Common myeloid progenitor, CD34-positive (primary cell): ENCODE measurements around the gene P2RY6.

ENCODE experiments used
- CTCF ChIA-PET: fragments of 350-600 bp; sonication (Branson Sonifier 250); formaldehyde crosslinking; loops from one replicate; lab custom pipeline; 2021; ENCODE audit warnings: antibody characterized with exemption; lab: Charles Lee
- POLR2A ChIA-PET: fragments of 350-600 bp; sonication (Branson Sonifier 250); formaldehyde crosslinking; loops from one replicate; lab custom pipeline; 2021; ENCODE audit warnings: antibody characterized with exemption; lab: Charles Lee
- DNase-seq, 3 donors: peaks; one replicate each; pipeline versions ENCODE4 v3.0.0 to v3.0.0-alpha.2; 2013
- H3K27ac ChIP-seq, 2 experiments: 1 replicate in 1 of 2; 2 replicates in 1 of 2; pipeline ENCODE4 v1.7.0; 2013; ENCODE audit warnings: inconsistent platforms in 2 of 2, low read length in 2 of 2, mild to moderate bottlenecking in 2 of 2, low read depth in 1 of 2, moderate library complexity in 1 of 2; ENCODE audit not compliant: severe bottlenecking in 2 of 2, insufficient read depth in 1 of 2, poor library complexity in 1 of 2
- H3K27me3 ChIP-seq, 5 experiments: replicated peaks in 2 of 5; 1 replicate in 3 of 5; 2 replicates in 2 of 5; pipeline versions ENCODE4 v1.6.1 to v1.7.0; 2013; ENCODE audit warnings: low read length in 4 of 5, mild to moderate bottlenecking in 2 of 5, moderate library complexity in 2 of 5, inconsistent platforms in 1 of 5; ENCODE audit not compliant: insufficient read depth in 5 of 5, control insufficient read depth in 4 of 5
- H3K36me3 ChIP-seq, 4 experiments: 1 replicate in 2 of 4; 2 replicates in 2 of 4; pipeline versions ENCODE4 v1.6.1 to v1.7.0; 2013; ENCODE audit warnings: low read length in 3 of 4, control low read depth in 1 of 4, mild to moderate bottlenecking in 1 of 4; ENCODE audit not compliant: control insufficient read depth in 4 of 4, insufficient read depth in 4 of 4
- H3K4me1 ChIP-seq, 4 experiments: 1 replicate in 3 of 4; 2 replicates in 1 of 4; pipeline versions ENCODE4 v1.6.1 to v1.7.1; 2013; ENCODE audit warnings: low read length in 3 of 4, mild to moderate bottlenecking in 3 of 4, control low read depth in 1 of 4, inconsistent platforms in 1 of 4, moderate library complexity in 1 of 4; ENCODE audit not compliant: control insufficient read depth in 4 of 4, insufficient read depth in 4 of 4; ENCODE audit errors: control extremely low read depth in 1 of 4
- H3K4me3 ChIP-seq, 7 experiments: 1 replicate in 4 of 7; 2 replicates in 3 of 7; pipeline versions ENCODE4 v1.5.1 to v1.7.0; 2013; ENCODE audit warnings: mild to moderate bottlenecking in 7 of 7, low read length in 6 of 7, moderate library complexity in 6 of 7, inconsistent platforms in 2 of 7, low read depth in 2 of 7, control low read depth in 1 of 7; ENCODE audit not compliant: insufficient read depth in 4 of 7, control insufficient read depth in 1 of 7; ENCODE audit errors: extremely low read depth in 1 of 7
- H3K9me3 ChIP-seq, 5 experiments: 1 replicate in 4 of 5; 2 replicates in 1 of 5; pipeline versions ENCODE4 v1.6.1 to v1.7.1; 2013; ENCODE audit warnings: low read length in 4 of 5, mild to moderate bottlenecking in 2 of 5, inconsistent platforms in 1 of 5, low read depth in 1 of 5, moderate library complexity in 1 of 5; ENCODE audit not compliant: control insufficient read depth in 4 of 5, insufficient read depth in 2 of 5; ENCODE audit errors: control extremely low read depth in 1 of 5
- WGBS: methylation state at CpG from one replicate; pipeline ENCODE4 v1.1.5; 2013; ENCODE audit not compliant: insufficient coverage; 5-methylcytosine and 5-hydroxymethylcytosine counted together

Gene P2RY6

DNA sequence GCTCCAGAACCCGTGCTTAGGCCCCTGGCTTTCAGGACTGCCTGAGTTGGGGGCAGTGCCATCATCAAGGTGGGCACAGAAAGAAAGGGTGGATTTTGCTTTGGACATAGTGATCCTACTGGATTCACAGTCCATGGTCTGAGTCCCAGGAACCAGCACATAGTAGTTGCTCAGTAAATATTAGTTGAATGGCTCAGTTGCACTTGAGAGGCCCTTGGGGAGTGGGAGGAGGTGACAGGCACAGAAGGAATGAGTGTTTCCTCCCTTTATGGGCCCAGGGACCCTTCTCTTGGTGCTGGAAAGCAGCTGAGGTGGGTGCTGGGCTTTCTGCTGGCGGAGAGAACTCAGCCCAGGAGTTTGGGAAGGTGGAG is 52.5 kb downstream of the P2RY6 start:
- Histone ChIP-seq H3K36me3 (peaks cover 4 to 15% (median 7%) of the 10 kb centered on the region in 4 experiments), H3K27me3 (no peaks in the 10 kb centered on the region), H3K9me3 (no peaks in the 10 kb centered on the region), H3K4me1 (peaks cover 16 to 80% (median 77%) of the 10 kb centered on the region in 4 experiments), H3K4me3 (no peak overlapping the region), H3K27ac (peak overlapping the region in 1 of 2 experiments; percentile 46)
- CTCF ChIA-PET = interaction anchor here (0.8 to 20.9 kb wide), 3 partner anchors 14 to 139 kb away, joined by 4 to 371 read pairs (median 323); partner anchors contain the start of gene ARHGEF17
- no peak for DNase-seq
- 100% methylated on average over 2 of the region's 2 CpGs for WGBS
- POLR2A ChIA-PET = interaction anchor here (6.3 kb wide), 1 partner anchor 17 kb away, joined by 56 read pairs; the partner anchor contains the start of gene ARHGEF17

DNA sequence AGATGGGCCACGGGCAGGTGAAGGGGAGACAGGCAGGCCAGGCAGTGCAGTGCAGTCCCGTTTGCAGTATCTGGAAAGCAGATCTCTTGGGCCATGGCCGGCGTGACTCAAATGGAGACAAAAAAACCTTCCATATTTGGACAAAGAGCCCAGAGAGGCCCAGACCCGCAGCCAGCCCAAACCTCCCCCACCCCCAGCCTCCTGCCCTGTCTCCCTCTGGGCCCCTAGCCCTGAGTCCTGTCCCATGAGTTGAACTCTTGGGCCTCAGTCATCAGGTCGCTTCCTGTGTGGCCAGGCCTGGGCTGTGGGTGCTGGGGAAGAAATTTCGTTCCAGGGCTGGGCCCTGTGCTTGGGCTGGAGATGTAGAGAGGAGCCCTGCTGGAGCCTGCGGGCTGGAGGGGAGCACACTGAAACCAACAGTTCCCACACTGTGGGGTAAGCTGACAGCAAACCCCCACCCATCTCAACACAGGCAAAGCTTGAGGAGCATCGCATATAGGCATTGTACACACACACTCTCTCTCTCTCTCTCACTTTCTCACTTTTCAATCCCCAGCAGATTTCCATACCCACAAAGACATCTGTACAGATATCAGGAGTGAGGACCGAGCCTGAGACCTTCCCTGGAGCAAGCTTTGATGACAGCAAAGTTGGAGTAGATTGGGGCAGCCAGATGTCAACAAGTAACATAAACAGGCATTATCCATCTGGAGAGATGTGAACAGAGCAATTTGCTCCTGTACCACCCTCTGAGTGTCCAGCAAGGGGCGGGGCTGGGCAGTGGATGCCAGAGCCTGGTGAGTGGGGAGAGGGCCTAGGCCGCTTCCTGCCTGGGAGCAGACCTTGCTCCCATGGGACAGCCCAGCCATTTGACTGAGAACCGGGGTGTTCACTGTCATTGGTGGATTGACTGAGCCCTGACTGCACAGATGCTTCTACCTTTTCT is 53.2 kb downstream of the P2RY6 start:
- H3K27ac ChIP-seq = peak overlapping the region in 1 of 2 experiments; percentile 46
- peaks cover 4 to 15% (median 7%) of the 10 kb centered on the region in 4 experiments for H3K36me3 ChIP-seq
- no peaks in the 10 kb centered on the region for H3K9me3 ChIP-seq
- ChIA-PET POLR2A (interaction anchor here (1.1 kb wide), 1 partner anchor 8 kb away, joined by 4 read pairs; no protein-coding TSS in a partner anchor), CTCF (interaction anchor here (1.0 to 20.9 kb wide), 5 partner anchors 9 to 35 kb away, joined by 3 to 371 read pairs (median 29); partner anchors contain the start of gene ARHGEF17)
- DNase-seq = no peak
- WGBS = 90% methylated on average over 9 of the region's 13 CpGs
- no peak overlapping the region for H3K4me3 ChIP-seq
- no peaks in the 10 kb centered on the region for H3K27me3 ChIP-seq
- peaks cover 16 to 80% (median 73%) of the 10 kb centered on the region in 4 experiments for H3K4me1 ChIP-seq

DNA sequence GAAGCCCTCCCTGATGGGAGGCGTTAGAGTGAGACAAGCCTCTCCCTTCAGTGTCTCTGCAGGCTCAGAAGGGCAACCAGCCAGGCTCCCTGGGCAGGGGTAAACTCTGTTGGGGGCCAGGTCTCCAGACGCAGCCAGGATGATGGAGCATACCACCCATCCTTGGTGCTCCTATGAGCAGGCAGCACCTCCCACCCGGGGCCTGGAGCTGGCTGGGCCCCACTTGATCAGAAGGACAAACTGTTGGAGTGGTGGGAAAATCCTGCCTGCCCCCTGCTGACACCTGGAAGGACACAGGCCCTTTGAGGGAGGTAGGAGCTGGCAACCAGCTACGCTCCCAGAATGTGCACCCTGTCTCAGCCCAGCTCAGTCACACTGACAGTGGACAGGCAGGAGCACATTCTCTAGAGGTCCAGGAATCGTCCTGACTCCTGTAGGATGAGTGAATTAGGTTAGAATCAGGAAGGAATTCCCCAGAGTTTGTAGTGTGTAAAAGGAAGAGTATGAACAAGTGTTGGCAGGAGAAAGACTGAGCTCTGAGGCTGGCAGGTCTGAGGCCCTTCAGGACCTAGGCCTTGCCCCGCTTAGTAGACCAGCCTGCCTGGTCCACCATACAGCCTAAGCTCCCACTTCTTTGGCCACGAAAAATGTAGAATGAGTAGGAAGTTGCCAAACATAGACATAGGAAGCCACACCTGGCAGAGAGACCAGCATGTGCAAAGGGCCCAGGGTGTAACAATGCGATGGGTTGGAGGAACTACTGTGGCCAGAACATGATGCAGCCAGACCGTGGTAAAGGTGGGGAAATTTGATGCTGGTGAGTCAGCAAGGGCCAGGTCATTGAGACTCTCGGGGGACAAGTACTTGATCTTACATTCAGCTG is 55.0 kb downstream of the P2RY6 start:
- 74% methylated on average over 8 of the region's 10 CpGs for WGBS
- Histone ChIP-seq H3K4me1 (peaks cover 7 to 78% (median 68%) of the 10 kb centered on the region in 4 experiments), H3K9me3 (no peaks in the 10 kb centered on the region), H3K27ac (peak overlapping the region in 1 of 2 experiments; percentile 8), H3K36me3 (peaks cover 4 to 15% (median 7%) of the 10 kb centered on the region in 4 experiments), H3K4me3 (no peak overlapping the region), H3K27me3 (no peaks in the 10 kb centered on the region)
- peak in 2 of 3 donors; percentile 53 to 59 for DNase-seq
- CTCF ChIA-PET = interaction anchor here (0.9 to 17.1 kb wide), 11 partner anchors 8 to 35 kb away, joined by 3 to 323 read pairs (median 4); partner anchors contain the start of gene ARHGEF17
- POLR2A ChIA-PET = interaction anchor here (1.1 to 3.3 kb wide), 2 partner anchors 10 to 18 kb away, joined by 4 to 11 read pairs; partner anchors contain the start of gene ARHGEF17

DNA sequence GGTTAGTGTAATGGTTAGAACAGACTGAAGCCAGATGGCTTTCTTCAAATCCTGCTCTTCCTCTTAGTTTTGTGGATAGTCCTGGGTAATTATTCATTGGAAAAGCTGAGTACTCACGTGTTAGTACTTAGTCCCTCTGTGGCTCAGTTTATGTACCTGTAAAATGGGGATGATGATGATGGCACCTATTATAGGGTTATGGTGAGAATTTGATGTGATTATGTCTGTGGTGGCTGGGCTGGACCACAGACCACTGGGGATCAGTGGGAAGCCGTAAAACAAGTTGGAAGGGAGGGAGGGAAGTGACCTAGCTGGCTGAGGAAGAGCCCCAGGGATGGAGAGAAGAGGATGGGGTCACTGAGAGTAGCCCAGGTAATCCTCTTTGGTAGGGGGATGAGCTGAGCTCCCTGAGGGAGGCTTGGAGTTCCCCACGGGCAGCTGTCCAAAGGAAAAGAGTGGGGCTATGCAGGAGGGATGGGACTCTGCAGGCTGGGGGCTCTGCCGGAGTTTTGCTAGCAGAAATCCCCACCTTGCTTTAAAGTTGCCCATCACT is 55.8 kb downstream of the P2RY6 start:
- H3K36me3 ChIP-seq = peaks cover 4 to 15% (median 7%) of the 10 kb centered on the region in 4 experiments
- no peaks in the 10 kb centered on the region for H3K27me3 ChIP-seq
- ChIA-PET CTCF (interaction anchor here (0.5 to 17.1 kb wide), 10 partner anchors 8 to 33 kb away, joined by 3 to 323 read pairs (median 4); partner anchors contain the start of gene ARHGEF17), POLR2A (interaction anchor here (3.3 kb wide), 1 partner anchor 19 kb away, joined by 11 read pairs; the partner anchor contains the start of gene ARHGEF17)
- H3K9me3 ChIP-seq = no peaks in the 10 kb centered on the region
- no peak overlapping the region for H3K4me3 ChIP-seq
- H3K4me1 ChIP-seq = peaks cover 3 to 76% (median 66%) of the 10 kb centered on the region in 4 experiments
- 78% methylated on average over 3 of the region's 4 CpGs for WGBS
- peak overlapping the region in 1 of 2 experiments; percentile 8 for H3K27ac ChIP-seq
- no peak for DNase-seq

DNA sequence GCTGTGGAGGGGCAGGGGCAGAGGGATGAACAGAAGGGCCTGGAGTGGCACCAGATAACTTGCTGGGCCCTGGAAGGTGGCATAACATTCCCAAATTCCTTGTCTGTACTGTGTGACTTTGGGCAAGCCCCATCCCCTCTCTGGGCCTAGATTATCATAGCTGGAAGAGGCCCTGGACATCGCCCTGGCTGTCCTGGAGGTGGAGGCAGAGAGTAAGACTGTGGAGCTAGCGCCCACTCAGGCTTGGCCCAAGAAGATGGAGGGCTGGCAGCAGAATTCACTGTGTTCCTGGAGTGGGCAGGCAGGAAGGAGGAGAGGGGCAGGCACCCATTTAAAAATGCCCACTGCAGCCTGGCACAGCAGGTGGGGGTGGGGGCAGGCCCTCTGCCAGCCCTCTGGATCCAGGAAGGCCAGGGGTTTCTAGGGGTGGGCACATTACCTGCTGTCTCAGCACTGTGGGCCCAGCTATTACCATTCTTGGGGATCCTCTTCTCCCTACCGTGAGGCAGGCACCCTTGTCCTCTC is 58.5 kb downstream of the P2RY6 start:
- Histone ChIP-seq H3K27me3 (no peaks in the 10 kb centered on the region), H3K4me1 (peaks cover 0 to 77% (median 65%) of the 10 kb centered on the region in 4 experiments), H3K9me3 (no peaks in the 10 kb centered on the region), H3K4me3 (no peak overlapping the region), H3K36me3 (peaks cover under 1 to 9% (median 6%) of the 10 kb centered on the region in 4 experiments), H3K27ac (peak overlapping the region in 1 of 2 experiments; percentile 25)
- ChIA-PET CTCF (interaction anchor here (0.7 to 17.1 kb wide), 7 partner anchors 9 to 40 kb away, joined by 3 to 323 read pairs (median 4); partner anchors contain the start of gene ARHGEF17), POLR2A (interaction anchor here (0.6 kb wide), 1 partner anchor 9 kb away, joined by 3 read pairs; no protein-coding TSS in a partner anchor)
- DNase-seq = peak in 2 of 3 donors; percentile 19 to 31
- no CpG with 5 or more reads among the region's 3 CpGs for WGBS
